OCI-LY3 (cell line): Measurements from ENCODE around the gene SH2D3C.
A peak's percentile ranks its signal among the peaks of the same experiment; 100 is the strongest.

Source experiments
- H2AFZ ChIP-seq: fragments of 200-600, 300-600 bp; shearing (Covaris generic); 2 replicates; pipeline ENCODE4 v1.6.0; 2014; ENCODE audit warnings: antibody characterized with exemption, low read depth, low read length
- H3K27ac ChIP-seq: fragments of 200-600, 300-600 bp; sonication (generic); 2 replicates; pipeline ENCODE4 v1.5.1; 2014; ENCODE audit warnings: mild to moderate bottlenecking, low read length, moderate library complexity, mixed read lengths
- H3K27me3 ChIP-seq: fragments of 200-600, 300-600 bp; sonication (generic); 2 replicates; pipeline ENCODE4 v1.6.1; 2014; ENCODE audit warnings: low read depth, low read length, mixed read lengths
- H3K36me3 ChIP-seq: fragments of 200-600, 300-600 bp; sonication (generic); replicated peaks from 2 replicates; pipeline ENCODE3; 2014; ENCODE audit warnings: low read depth, low read length, mixed read lengths
- H3K4me1 ChIP-seq: fragments of 300-600, 200-600 bp; sonication (generic); 2 replicates; pipeline ENCODE4 v1.6.1; 2014; ENCODE audit warnings: low read length, mixed read lengths
- H3K4me2 ChIP-seq: fragments of 200-600, 300-600 bp; sonication (generic); 2 replicates; pipeline ENCODE4 v1.6.1; 2014; ENCODE audit warnings: low read length, mixed read lengths
- H3K4me3 ChIP-seq: fragments of 300-600, 200-600 bp; sonication (generic); 2 replicates; pipeline ENCODE4 v1.5.1; 2014; ENCODE audit warnings: antibody characterized with exemption, mild to moderate bottlenecking, low read length, moderate library complexity
- H3K79me2 ChIP-seq: fragments of 300-600, 200-600 bp; shearing (Covaris generic); 2 replicates; pipeline ENCODE4 v1.6.1; 2014; ENCODE audit warnings: mild to moderate bottlenecking, low read length, mixed read lengths
- H3K9ac ChIP-seq: fragments of 300-600, 200-600 bp; shearing (Covaris generic); 2 replicates; pipeline ENCODE4 v1.6.0; 2014; ENCODE audit warnings: mild to moderate bottlenecking, low read length, moderate library complexity
- H3K9me3 ChIP-seq: fragments of 200-600, 300-600 bp; shearing (Covaris generic); 2 replicates; pipeline ENCODE4 v1.6.1; 2014; ENCODE audit warnings: low read length, mixed read lengths; ENCODE audit not compliant: insufficient read depth
- H4K20me1 ChIP-seq: fragments of 200-600, 300-600 bp; sonication (generic); 2 replicates; pipeline ENCODE4 v1.6.1; 2016; ENCODE audit warnings: low read length, mixed read lengths; ENCODE audit not compliant: insufficient read depth
- EZH2phosphoT487 ChIP-seq: fragments of 200-600 bp; shearing (Covaris generic); IDR thresholded peaks from 2 replicates; pipeline ENCODE4 v1.6.1; 2018; ENCODE audit warnings: antibody characterized with exemption, mixed run types, low read depth
- TF ChIP-seq, protein P1 (sequence below): fragments of 200-600, 300-600 bp; sonication (generic); IDR thresholded peaks from 2 replicates; pipeline ENCODE4 v1.5.1; 2014; ENCODE audit warnings: antibody characterized with exemption, low read length, low read depth

SH2D3C gene

GRCh38 chr9:127698386-127698785 lies 80.1 kb downstream of the SH2D3C start:
- no peak for TF ChIP-seq EZH2phosphoT487
- TF ChIP-seq, protein P1, sequence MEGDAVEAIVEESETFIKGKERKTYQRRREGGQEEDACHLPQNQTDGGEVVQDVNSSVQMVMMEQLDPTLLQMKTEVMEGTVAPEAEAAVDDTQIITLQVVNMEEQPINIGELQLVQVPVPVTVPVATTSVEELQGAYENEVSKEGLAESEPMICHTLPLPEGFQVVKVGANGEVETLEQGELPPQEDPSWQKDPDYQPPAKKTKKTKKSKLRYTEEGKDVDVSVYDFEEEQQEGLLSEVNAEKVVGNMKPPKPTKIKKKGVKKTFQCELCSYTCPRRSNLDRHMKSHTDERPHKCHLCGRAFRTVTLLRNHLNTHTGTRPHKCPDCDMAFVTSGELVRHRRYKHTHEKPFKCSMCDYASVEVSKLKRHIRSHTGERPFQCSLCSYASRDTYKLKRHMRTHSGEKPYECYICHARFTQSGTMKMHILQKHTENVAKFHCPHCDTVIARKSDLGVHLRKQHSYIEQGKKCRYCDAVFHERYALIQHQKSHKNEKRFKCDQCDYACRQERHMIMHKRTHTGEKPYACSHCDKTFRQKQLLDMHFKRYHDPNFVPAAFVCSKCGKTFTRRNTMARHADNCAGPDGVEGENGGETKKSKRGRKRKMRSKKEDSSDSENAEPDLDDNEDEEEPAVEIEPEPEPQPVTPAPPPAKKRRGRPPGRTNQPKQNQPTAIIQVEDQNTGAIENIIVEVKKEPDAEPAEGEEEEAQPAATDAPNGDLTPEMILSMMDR = no peak
- Histone ChIP-seq H4K20me1 (no peaks in the 10 kb centered on the region), H3K9me3 (no peaks in the 10 kb centered on the region), H3K4me2 (peak overlapping the region; percentile 78; the same call in 1 of the 2 replicates), H3K79me2 (no peaks in the 10 kb centered on the region), H3K4me1 (peaks cover 4% of the 10 kb centered on the region; the same call in 1 of the 2 replicates), H3K36me3 (no peaks in the 10 kb centered on the region), H3K27ac (no peak overlapping the region), H2AFZ (no peak overlapping the region), H3K9ac (no peak overlapping the region), H3K4me3 (no peak overlapping the region), H3K27me3 (no peaks in the 10 kb centered on the region)

- peaks cover 4% of the 10 kb centered on the region; the same call in 1 of the 2 replicates for H3K4me1 ChIP-seq
Observed at GRCh38 chr9:127697575-127697974, 80.9 kb downstream of the SH2D3C start.

GRCh38 chr9:127694890-127695720 lies 83.4 kb downstream of the SH2D3C start:
- no peak overlapping the region for H3K4me2 ChIP-seq
- H3K9me3 ChIP-seq = no peaks in the 10 kb centered on the region
- H3K4me3 ChIP-seq = no peak overlapping the region
- H3K9ac ChIP-seq = no peak overlapping the region
- no peak for TF ChIP-seq EZH2phosphoT487
- TF ChIP-seq, protein P1 = no peak
- no peaks in the 10 kb centered on the region for H4K20me1 ChIP-seq
- H3K27me3 ChIP-seq = no peaks in the 10 kb centered on the region
- no peaks in the 10 kb centered on the region for H3K36me3 ChIP-seq
- peaks cover 4% of the 10 kb centered on the region; the same call in 1 of the 2 replicates for H3K4me1 ChIP-seq
- no peaks in the 10 kb centered on the region for H3K79me2 ChIP-seq
- H2AFZ ChIP-seq = no peak overlapping the region
- H3K27ac ChIP-seq = no peak overlapping the region

More at GRCh38 chr9:127697575-127697974, 80.9 kb downstream of the SH2D3C start:
- no peaks in the 10 kb centered on the region for H3K36me3 ChIP-seq
- H3K27me3 ChIP-seq = no peaks in the 10 kb centered on the region
- no peaks in the 10 kb centered on the region for H3K9me3 ChIP-seq
- TF ChIP-seq, protein P1 = no peak
- no peak for TF ChIP-seq EZH2phosphoT487
- H3K9ac ChIP-seq = no peak overlapping the region
- H3K27ac ChIP-seq = no peak overlapping the region
- H2AFZ ChIP-seq = no peak overlapping the region
- H3K4me3 ChIP-seq = no peak overlapping the region
- H3K79me2 ChIP-seq = no peaks in the 10 kb centered on the region
- no peaks in the 10 kb centered on the region for H4K20me1 ChIP-seq
- no peak overlapping the region for H3K4me2 ChIP-seq

GRCh38 chr9:127693697-127694096 lies 84.8 kb downstream of the SH2D3C start:
- H4K20me1 ChIP-seq = no peaks in the 10 kb centered on the region
- H3K36me3 ChIP-seq = no peaks in the 10 kb centered on the region
- peaks cover under 1% of the 10 kb centered on the region; the same call in 1 of the 2 replicates for H3K4me1 ChIP-seq
- H3K27ac ChIP-seq = no peak overlapping the region
- TF ChIP-seq, protein P1 = no peak
- no peak for TF ChIP-seq EZH2phosphoT487
- no peak overlapping the region for H3K4me2 ChIP-seq
- no peak overlapping the region for H2AFZ ChIP-seq
- H3K9ac ChIP-seq = no peak overlapping the region
- H3K79me2 ChIP-seq = no peaks in the 10 kb centered on the region
- H3K27me3 ChIP-seq = no peaks in the 10 kb centered on the region
- H3K4me3 ChIP-seq = no peak overlapping the region
- H3K9me3 ChIP-seq = no peaks in the 10 kb centered on the region
